Prostate gland (tissue), 2 donors: ENCODE measurements around the gene KHDC4.

ENCODE experiments used
- CTCF ChIP-seq, 4 experiments: fragments of 200-600 bp in 2 of 4; fragments of 450-650 bp in 2 of 4; sonication (generic) in 2 of 4; IDR thresholded peaks; 1 replicate in 3 of 4; 2 replicates in 1 of 4; pipeline ENCODE4 v1.5.1; 2016 to 2019; ENCODE audit warnings: antibody characterized with exemption in 4 of 4, mild to moderate bottlenecking in 2 of 4, moderate library complexity in 2 of 4
- POLR2A ChIP-seq: fragments of 450-650 bp; IDR thresholded peaks from one replicate; pipeline ENCODE4 v1.6.1; 2016; ENCODE audit warnings: antibody characterized with exemption, mild to moderate bottlenecking
- POLR2AphosphoS5 ChIP-seq: sonication (generic); formaldehyde crosslinking; IDR thresholded peaks from one replicate; pipeline ENCODE4 v1.6.1; 2017; ENCODE audit warnings: antibody characterized with exemption

GRCh38 chr1:155912056-155912536, 22.1 kb downstream of the KHDC4 start:
- no peak for TF ChIP-seq POLR2A
- no peak for TF ChIP-seq CTCF (IDR thresholded peaks at IDR 0.05)
- TF ChIP-seq POLR2AphosphoS5, result no peak
